Testis (tissue), 2 donors: Measurements from ENCODE around the gene GPC1.

Experiments used
- POLR2A ChIP-seq: fragments of 450-650 bp; IDR thresholded peaks from one replicate; pipeline ENCODE4 v1.6.1; 2017; ENCODE audit warnings: antibody characterized with exemption, mild to moderate bottlenecking, moderate library complexity
- TF ChIP-seq, protein P1 (sequence below), 3 experiments: fragments of 450-650 bp in 2 of 3; fragments of 200-600 bp in 1 of 3; sonication (generic) in 1 of 3; IDR thresholded peaks; one replicate each; pipeline ENCODE4 v1.5.1; 2016 to 2019; ENCODE audit warnings: antibody characterized with exemption in 3 of 3, mild to moderate bottlenecking in 2 of 3, moderate library complexity in 1 of 3

DNA sequence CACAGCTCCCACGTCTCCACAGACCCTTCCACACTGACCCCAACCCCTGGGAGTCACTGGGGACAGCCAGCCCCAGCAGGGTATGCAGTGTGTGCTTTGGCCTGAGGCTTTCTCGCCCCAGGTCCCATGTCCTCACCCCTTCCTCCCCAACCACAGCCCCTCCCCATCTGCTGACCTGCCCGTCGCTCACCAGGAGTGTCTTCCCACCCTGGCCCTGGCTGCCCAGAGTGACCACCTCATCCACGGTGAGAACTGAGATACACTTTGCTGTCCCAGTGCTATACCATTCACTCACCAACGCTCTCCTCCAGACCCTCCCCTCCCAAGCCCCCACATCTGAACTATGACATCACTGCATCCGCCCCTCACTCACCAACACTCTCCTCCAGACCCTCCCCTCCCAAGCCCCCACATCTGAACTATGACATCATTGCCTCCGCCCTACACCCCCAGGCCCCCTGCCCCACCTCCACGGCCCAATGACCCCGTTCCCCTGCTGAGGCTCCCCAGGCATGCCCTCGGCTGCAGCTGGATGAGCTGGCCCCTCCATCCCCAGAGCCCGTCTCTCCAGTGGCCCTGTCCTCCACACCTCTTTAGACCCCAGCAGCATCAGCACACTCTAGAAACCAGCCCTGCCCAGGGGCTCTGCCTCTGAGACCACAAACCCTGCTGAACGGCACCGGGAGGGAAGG lies 67.1 kb downstream of the GPC1 start:
- TF ChIP-seq, protein P1, sequence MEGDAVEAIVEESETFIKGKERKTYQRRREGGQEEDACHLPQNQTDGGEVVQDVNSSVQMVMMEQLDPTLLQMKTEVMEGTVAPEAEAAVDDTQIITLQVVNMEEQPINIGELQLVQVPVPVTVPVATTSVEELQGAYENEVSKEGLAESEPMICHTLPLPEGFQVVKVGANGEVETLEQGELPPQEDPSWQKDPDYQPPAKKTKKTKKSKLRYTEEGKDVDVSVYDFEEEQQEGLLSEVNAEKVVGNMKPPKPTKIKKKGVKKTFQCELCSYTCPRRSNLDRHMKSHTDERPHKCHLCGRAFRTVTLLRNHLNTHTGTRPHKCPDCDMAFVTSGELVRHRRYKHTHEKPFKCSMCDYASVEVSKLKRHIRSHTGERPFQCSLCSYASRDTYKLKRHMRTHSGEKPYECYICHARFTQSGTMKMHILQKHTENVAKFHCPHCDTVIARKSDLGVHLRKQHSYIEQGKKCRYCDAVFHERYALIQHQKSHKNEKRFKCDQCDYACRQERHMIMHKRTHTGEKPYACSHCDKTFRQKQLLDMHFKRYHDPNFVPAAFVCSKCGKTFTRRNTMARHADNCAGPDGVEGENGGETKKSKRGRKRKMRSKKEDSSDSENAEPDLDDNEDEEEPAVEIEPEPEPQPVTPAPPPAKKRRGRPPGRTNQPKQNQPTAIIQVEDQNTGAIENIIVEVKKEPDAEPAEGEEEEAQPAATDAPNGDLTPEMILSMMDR (IDR thresholded peaks at IDR 0.05), result no peak
- TF ChIP-seq POLR2A, result no peak
